Central memory CD8-positive, alpha-beta T cell (primary cell): ENCODE data around the gene TMED1.

Experiments
- ATAC-seq: fragments of 150-1000 bp; cut with Tn5 transposase; replicated peaks from 2 replicates; pipeline ENCODE4 v1.10.0; 2022; ENCODE audit warnings: mild to moderate bottlenecking, moderate FRiP score, moderate number of reproducible peaks; ENCODE audit not compliant: poor library complexity, severe bottlenecking; ENCODE audit errors: extremely low read depth
- DNase-seq, 2 donors: peaks; one replicate each; pipeline ENCODE4 v3.0.0; 2021; ENCODE audit warnings: low spot score in 2 of 2
- H3K27ac Mint-ChIP-seq: one replicate; pipeline ENCODE4 v1.8.0; 2022; ENCODE audit warnings: low read depth, mild to moderate bottlenecking, moderate library complexity, mixed read lengths
- H3K27me3 Mint-ChIP-seq: one replicate; pipeline ENCODE4 v1.8.0; 2022; ENCODE audit warnings: mixed read lengths
- H3K36me3 Mint-ChIP-seq: one replicate; pipeline ENCODE4 v1.8.0; 2022; ENCODE audit warnings: mild to moderate bottlenecking, moderate library complexity, mixed read lengths; ENCODE audit not compliant: insufficient read depth
- H3K4me1 Mint-ChIP-seq: one replicate; pipeline ENCODE4 v1.8.0; 2022; ENCODE audit warnings: mixed read lengths
- H3K4me3 Mint-ChIP-seq: one replicate; pipeline ENCODE4 v1.8.0; 2022; ENCODE audit warnings: mild to moderate bottlenecking, moderate library complexity, mixed read lengths
- H3K9me3 Mint-ChIP-seq: one replicate; pipeline ENCODE4 v1.8.0; 2022; ENCODE audit warnings: mixed read lengths

TMED1 gene

DNA sequence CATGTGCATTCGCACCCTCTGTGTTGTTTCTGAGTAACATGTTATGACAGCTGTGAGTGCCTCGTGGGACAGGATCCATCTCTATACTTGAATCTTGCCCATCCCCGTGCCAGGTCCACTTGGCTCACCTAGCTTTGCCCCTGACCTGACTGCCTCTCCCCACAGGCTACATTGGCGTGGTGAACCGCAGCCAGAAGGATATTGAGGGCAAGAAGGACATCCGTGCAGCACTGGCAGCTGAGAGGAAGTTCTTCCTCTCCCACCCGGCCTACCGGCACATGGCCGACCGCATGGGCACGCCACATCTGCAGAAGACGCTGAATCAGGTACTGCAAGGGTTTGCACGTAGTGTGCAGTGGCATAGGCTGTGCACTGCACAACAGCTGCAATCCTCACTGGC, 53.2 kb downstream of the TMED1 start:
- DNase-seq (no peak), ATAC-seq (no peak)
- peaks cover 13% of the 10 kb centered on the region for H3K4me1 Mint-ChIP-seq
- H3K27ac Mint-ChIP-seq = no peak overlapping the region
- H3K4me3 Mint-ChIP-seq = no peak overlapping the region
- H3K27me3 Mint-ChIP-seq = no peaks in the 10 kb centered on the region
- H3K36me3 Mint-ChIP-seq = peaks cover 70% of the 10 kb centered on the region
- H3K9me3 Mint-ChIP-seq = no peaks in the 10 kb centered on the region
